Cortex of kidney (tissue), 1 donor: ENCODE measurements around the gene CCR7.

ENCODE experiments used
- DNase-seq: peaks from one replicate; lab custom pipeline; 2025; lab: John Stamatoyannopoulos, UW

The CCR7 gene

DNA sequence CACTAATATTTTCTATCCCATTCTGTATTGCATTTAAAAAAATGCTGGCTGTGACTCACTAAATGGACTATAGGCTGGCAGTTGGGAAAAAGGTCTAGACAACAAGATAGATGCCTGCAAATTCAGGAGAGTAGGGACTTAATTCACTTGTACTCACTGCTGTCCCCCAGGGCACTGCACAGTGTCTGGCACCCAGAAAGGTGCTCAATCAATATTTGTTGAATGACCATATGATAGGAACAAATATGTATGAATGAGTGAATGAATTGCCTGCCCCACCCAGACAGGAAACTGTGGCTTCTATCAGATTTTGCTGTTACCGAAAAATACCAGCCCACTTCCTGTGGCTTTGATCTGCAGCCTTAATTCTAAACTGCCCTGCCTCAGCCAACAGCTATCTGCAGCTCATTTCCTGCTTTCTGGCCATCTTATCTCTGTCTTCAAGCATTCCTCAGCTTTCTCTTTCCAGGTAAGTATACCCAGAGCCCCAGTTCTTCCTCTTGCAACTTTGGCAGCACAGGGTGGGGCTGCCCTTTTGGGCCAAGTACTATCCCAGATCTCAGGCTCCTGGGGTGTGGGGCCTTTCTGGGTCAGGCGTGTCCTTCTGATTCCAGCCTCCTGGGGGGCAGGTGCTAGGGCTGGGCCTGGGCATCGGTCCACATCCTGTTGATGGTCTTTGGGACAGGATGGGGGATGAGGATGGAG, 48.5 kb downstream of the CCR7 start:
- no peak for DNase-seq

DNA sequence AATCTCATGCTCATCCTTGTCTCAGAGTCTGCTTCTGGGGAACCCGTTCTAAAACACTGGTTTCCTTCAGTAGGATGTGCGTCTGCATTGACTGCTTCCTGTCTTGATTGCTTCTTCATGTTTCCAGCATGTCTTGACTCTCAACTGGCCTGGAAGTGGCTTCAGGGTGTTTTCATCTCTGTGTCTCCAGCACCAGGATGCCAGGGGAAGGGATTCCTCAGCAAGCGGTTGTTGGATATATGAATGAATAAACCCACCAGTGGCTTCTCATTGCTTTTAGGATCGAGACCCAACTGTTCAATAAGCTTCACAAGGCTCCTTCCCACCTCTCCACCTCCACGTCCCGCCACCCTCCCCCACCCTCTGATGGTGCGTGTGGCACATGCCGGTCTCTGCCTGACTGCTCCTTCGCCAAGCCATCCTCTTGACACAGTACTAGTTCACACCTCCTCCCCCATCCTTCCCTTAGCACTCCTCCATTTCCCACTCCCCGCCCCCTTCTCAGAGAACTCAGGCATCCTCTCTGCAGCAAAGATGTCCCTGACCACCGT, 49.7 kb downstream of the CCR7 start:
- no peak for DNase-seq

DNA sequence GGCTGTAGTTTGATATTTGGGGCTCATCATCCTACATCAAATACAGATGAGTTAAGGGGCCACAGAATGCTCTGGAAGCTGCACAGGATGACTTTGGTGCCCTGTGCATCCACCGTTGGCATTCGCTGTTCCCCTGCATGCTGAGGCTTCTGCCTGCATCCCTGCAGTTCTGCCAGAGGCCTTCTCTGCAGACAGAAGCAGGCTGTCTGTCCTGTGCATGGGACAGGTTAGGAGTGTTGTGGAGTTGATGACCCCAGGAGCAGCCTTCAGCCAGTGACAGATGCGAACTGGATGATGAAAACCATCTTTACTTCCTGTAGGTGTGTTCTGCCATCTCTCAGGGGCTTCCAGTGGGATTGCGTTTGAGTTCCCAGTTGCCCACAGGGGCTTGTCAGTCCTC, 50.3 kb downstream of the CCR7 start:
- DNase-seq, result no peak

DNA sequence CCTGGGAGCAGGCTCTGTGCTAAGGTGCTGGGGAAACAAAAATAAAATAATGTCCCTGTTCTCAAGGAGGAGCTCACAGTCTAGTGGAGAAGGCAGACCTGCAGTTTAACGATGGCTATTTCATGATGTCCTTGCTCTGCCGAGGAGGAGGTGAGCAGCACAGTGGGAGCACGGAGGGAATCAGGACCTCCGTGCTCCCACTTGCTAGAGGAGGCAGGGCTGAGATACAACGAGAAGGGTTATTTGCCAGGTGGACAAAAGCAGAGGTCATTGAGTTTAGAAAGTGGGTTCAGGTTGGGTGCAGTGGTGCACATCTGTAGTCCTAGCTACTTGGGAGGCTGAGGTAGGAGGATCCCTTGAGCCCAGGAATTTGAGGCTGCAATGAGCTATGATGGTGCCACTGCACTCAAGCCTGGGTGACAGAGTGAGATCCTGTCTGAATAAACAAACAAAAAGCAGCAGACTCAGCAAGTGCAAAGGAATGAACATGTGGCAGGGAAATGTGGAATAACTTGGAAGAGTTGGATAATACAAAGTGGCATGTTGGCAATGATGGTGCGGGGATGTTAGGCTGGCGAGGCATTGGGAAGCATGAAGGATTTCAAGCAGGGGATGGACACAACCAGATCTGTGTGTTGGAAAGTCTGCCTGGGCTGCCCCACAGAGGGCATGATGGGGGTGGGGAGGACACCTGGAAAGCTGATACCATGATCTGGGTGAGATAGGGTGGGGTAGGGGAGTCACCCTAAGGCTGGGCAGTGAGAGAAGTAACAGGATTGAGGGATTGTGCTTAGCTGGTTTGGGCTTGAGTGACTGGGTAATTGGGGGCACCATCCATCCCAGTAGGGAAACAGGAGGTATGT, 51.0 kb downstream of the CCR7 start:
- no peak for DNase-seq

DNA sequence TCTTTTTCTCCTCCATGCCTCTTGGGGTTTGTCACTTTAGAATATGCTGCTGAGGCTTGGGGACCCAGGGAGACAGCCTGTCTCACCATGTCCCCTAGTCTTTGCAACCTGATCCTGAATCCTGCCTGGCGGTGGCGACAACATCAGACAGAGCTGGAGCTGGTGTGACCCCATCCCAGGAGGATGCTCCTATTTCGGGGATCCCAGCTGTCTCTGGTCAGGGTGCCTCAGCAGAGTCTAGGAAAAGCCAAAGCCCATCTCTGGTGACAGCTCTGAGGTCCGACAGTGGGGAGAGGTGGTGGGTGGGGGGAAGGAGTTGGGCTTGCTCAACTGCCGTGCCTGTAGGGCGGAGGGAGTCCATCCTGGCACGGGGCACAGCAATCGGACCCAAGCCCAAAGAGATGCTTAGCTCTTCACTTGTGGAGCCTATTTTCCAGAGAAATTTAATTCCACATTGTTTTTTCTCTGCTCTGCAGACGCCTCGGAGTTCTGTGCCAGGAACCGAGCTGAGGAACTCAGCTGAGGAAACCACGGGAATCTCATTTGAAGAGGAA, 53.5 kb downstream of the CCR7 start:
- no peak for DNase-seq

DNA sequence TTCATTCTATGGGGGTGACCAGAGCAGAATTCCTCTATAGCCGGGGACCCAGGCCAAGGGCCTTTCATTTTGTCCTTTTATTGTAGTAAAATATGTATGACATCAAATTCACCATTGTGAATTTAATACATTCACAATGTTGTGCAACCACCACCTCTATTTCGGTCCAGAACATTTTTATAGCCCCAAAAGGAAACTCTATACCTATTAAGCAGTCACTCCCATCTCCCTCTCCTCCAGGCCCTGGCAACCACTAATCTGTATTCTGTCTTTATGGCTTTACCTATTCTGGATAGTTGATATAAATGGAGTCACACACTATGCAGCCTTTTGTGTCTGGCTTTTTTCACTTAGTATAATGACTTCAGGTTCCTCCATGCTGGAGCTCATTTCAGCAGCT, 54.1 kb downstream of the CCR7 start:
- no peak for DNase-seq

DNA sequence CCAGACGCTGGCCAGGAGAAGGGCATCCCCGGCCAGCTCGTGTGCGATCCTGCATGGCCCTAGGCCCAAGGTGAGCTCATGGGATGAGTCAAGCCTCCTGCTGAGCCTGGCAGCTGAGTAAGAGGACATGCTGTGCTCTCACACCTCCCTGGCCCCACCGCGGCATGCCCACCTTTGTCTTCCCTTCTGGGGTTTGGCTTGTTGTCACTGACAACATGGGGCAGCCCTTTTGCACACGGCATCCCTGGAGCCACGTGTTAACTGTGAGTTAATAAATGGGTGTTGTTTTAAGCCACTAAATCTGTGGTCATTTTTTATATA, 55.0 kb downstream of the CCR7 start:
- no peak for DNase-seq

DNA sequence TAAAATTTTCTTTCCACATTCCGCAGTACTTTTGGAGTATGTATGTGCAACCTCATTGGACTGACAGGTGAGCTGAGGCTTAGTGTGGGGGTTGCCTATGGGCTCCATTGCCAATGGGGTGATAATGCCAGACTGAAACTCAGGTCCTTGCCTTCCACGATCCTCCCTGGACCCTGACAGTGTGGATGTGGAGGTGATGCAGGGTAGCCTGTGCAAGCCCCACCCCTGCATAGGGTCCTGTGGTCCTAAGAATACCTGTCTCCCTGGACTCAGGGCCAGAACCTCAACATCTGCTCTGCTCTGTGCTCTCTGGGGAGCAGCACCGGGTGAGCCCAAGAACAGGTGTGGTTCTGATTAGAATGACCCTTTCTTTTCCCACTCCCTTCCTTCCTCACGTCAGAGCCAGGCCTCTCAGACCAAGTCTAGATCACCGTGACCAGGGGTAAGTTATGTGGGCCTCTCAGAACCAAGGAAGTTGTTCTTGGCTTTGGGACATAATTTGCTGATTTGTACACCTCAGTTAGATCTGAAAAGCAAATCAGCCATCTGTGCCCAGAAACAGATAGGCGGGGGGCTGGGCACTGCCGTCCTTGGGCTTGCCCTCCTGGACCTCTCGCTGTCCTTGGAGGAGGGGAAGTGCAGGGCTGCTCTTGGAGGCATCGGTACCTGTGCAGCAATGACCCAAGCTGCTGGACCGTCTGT, 55.5 kb downstream of the CCR7 start:
- DNase-seq, result no peak

DNA sequence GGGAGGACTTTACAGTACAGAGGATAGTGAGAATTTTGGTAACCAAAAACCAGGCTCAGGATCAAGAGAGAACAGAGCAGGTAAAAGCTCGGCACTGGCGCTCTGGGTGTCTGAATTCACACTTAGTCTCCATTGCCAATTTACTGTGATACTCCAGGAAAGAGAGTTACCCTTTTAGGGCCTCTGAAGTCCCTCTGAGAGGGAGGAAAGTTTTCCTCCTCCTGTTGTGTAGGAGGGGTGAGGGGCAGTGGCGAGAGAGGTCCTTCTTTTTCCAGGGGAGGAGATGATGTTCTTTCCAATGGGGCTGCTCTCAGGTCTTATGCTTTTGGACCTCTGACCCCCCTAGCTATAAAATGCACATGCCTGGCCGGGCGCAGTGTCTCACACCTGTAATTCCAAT, 58.5 kb downstream of the CCR7 start:
- no peak for DNase-seq
